ENCODE measurements around the gene CCNL1. TPM values are rescaled to one million over a fixed set of nuclear protein-coding genes. Genes with fewer than 3 reads are reported as not detected.
A peak's percentile ranks its signal among the peaks of the same experiment; 100 is the strongest.

Gene CCNL1
- total RNA-seq, 1 experiment from 2014 or later = 118 TPM

DNA sequence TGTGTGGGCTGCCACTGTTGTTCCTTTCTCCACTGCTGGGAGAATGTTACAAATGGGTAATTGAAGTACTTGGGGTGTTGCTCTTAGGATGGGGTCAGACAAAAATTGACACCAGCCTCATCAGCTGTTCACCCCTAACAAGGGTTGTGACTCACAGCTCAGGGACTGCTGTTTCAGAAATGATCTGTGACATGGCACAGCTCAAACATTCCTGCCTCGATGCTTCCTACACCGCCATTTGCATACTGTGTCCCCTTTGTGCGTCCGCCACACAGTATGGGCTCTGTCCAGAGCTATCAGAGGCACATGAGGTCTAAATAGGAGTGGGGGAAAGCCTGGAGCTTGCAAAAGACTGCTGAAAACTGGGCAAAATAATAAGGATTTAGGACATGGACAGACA, 43.9 kb downstream of the CCNL1 start:
- ChIA-PET CTCF (no interaction called here), POLR2A (no interaction called here)
- Histone ChIP-seq H3K4me3 (ENCODE audit: low read depth in 2 of 2, low read length in 2 of 2) (no peak overlapping the region), H3K36me3 (ENCODE audit: control insufficient read depth, insufficient read depth, low read length) (no peaks in the 10 kb centered on the region), H3K27me3 (ENCODE audit: control insufficient read depth, insufficient read depth, low read length) (no peaks in the 10 kb centered on the region), H3K9me3 (ENCODE audit: control insufficient read depth, insufficient read depth, low read depth, low read length) (no peaks in the 10 kb centered on the region), H3K27ac (ENCODE audit: low read length) (no peak overlapping the region), H3K4me1 (ENCODE audit: control insufficient read depth, insufficient read depth, low read length) (peaks cover 8% of the 10 kb centered on the region)
- DNase-seq (ENCODE audit: low read depth, low spot score) (no peak), ATAC-seq (no peak)
- in situ Hi-C loops (cut with HindIII; ENCODE audit: low pct_unique_long_range_greater_than_20kb, low sequenced_read_pairs) (no loop called here), intact Hi-C loops (cut with micrococcal nuclease; ENCODE audit: unreplicated experiment) (no loop called here)
- BruUV-seq (replicated peaks) = no TSS peak
- TF ChIP-seq, protein P1, sequence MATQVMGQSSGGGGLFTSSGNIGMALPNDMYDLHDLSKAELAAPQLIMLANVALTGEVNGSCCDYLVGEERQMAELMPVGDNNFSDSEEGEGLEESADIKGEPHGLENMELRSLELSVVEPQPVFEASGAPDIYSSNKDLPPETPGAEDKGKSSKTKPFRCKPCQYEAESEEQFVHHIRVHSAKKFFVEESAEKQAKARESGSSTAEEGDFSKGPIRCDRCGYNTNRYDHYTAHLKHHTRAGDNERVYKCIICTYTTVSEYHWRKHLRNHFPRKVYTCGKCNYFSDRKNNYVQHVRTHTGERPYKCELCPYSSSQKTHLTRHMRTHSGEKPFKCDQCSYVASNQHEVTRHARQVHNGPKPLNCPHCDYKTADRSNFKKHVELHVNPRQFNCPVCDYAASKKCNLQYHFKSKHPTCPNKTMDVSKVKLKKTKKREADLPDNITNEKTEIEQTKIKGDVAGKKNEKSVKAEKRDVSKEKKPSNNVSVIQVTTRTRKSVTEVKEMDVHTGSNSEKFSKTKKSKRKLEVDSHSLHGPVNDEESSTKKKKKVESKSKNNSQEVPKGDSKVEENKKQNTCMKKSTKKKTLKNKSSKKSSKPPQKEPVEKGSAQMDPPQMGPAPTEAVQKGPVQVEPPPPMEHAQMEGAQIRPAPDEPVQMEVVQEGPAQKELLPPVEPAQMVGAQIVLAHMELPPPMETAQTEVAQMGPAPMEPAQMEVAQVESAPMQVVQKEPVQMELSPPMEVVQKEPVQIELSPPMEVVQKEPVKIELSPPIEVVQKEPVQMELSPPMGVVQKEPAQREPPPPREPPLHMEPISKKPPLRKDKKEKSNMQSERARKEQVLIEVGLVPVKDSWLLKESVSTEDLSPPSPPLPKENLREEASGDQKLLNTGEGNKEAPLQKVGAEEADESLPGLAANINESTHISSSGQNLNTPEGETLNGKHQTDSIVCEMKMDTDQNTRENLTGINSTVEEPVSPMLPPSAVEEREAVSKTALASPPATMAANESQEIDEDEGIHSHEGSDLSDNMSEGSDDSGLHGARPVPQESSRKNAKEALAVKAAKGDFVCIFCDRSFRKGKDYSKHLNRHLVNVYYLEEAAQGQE (IDR thresholded peaks at IDR 0.05; ENCODE audit: insufficient read depth in 1 of 2, low read depth in 2 of 2, low read length in 1 of 2) = no peak
- TF ChIP-seq, protein P2, sequence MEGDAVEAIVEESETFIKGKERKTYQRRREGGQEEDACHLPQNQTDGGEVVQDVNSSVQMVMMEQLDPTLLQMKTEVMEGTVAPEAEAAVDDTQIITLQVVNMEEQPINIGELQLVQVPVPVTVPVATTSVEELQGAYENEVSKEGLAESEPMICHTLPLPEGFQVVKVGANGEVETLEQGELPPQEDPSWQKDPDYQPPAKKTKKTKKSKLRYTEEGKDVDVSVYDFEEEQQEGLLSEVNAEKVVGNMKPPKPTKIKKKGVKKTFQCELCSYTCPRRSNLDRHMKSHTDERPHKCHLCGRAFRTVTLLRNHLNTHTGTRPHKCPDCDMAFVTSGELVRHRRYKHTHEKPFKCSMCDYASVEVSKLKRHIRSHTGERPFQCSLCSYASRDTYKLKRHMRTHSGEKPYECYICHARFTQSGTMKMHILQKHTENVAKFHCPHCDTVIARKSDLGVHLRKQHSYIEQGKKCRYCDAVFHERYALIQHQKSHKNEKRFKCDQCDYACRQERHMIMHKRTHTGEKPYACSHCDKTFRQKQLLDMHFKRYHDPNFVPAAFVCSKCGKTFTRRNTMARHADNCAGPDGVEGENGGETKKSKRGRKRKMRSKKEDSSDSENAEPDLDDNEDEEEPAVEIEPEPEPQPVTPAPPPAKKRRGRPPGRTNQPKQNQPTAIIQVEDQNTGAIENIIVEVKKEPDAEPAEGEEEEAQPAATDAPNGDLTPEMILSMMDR (IDR thresholded peaks at IDR 0.05) = no peak
- TF ChIP-seq TCF7L2 (IDR thresholded peaks at IDR 0.05; ENCODE audit: low read depth, low read length) = no peak
- TF ChIP-seq SIN3A (IDR thresholded peaks at IDR 0.05; ENCODE audit: borderline replicate concordance, insufficient read depth, low read depth, low read length) = no peak
- no peak for TF ChIP-seq POLR2AphosphoS5 (IDR thresholded peaks at IDR 0.05; ENCODE audit: low read depth, low read length)

DNA sequence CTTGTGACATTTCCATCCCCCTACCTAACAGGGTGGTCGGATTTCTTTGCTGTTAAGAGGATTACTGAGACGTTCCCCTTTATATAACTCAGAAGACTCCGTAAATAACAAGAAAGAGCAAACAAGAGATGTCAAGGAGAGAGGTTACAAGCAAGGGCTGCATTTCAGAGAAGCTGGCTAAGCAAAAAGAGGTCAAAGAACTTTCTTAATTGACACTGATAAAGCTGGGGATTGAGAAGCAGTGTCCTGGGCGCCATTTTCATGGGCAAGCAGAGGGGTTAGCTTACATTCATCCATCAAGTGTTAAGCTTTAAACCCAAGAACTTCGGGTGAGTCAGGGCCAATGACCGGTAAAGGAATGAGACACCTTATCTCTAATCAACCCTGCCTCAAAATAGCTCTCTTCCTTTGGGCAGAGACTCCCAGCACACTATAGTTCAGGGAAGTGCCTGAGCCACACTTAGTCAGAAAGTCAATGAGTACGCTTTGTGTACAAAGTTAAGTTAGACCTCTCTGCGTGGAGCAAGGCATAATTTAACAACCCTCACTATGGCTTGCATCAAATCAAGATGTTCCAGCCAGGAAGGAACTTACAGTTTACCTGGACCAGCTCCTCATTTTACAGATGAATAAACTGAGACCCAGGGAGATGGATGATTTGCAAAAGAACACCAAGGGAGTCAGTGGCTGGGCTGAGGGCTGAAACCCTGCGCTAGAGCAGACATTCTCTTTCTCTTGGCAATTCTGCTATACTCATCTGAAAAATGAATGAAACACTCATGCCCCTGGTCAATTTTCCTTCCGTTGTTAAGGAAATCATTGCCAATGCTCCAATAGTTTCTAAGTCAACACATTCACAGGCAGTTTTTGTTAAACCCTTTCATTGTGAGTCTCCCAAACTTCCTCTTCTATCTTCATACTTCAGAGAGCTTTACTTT, 44.6 kb downstream of the CCNL1 start:
- Histone ChIP-seq H3K27ac (ENCODE audit: low read length) (no peak overlapping the region), H3K36me3 (ENCODE audit: control insufficient read depth, insufficient read depth, low read length) (no peaks in the 10 kb centered on the region), H3K9me3 (ENCODE audit: control insufficient read depth, insufficient read depth, low read depth, low read length) (no peaks in the 10 kb centered on the region), H3K4me3 (ENCODE audit: low read depth in 2 of 2, low read length in 2 of 2) (no peak overlapping the region), H3K27me3 (ENCODE audit: control insufficient read depth, insufficient read depth, low read length) (no peaks in the 10 kb centered on the region), H3K4me1 (ENCODE audit: control insufficient read depth, insufficient read depth, low read length) (peaks cover 4% of the 10 kb centered on the region; the same call in 1 of the 2 replicates)
- ATAC-seq = 0 out of 2 replicates have a peak, but pooled peaks have one; percentile 43
- intact Hi-C loops (cut with micrococcal nuclease; ENCODE audit: unreplicated experiment) (no loop called here), in situ Hi-C loops (cut with HindIII; ENCODE audit: low pct_unique_long_range_greater_than_20kb, low sequenced_read_pairs) (no loop called here)
- ChIA-PET CTCF (no interaction called here), POLR2A (no interaction called here)
- BruUV-seq (replicated peaks) = no TSS peak
- TF ChIP-seq, protein P1 (IDR thresholded peaks at IDR 0.05; ENCODE audit: insufficient read depth in 1 of 2, low read depth in 2 of 2, low read length in 1 of 2) = no peak
- TF ChIP-seq SIN3A (IDR thresholded peaks at IDR 0.05; ENCODE audit: borderline replicate concordance, insufficient read depth, low read depth, low read length) = no peak
- no peak for TF ChIP-seq TCF7L2 (IDR thresholded peaks at IDR 0.05; ENCODE audit: low read depth, low read length)
- TF ChIP-seq, protein P2 (IDR thresholded peaks at IDR 0.05) = no peak
- no peak for TF ChIP-seq POLR2AphosphoS5 (IDR thresholded peaks at IDR 0.05; ENCODE audit: low read depth, low read length)
- no peak for DNase-seq (ENCODE audit: low read depth, low spot score)

All from Panc1 (cell line).